Measurements from ENCODE around the gene LRFN2. TPM values are rescaled to one million over a fixed set of nuclear protein-coding genes. Genes with fewer than 3 reads are reported as not detected.

Gene LRFN2
- total RNA-seq, 1 experiment from 2014 or later, result not detected

GRCh38 chr6:40457261-40457660 lies 129.9 kb downstream of the LRFN2 start:
- Histone ChIP-seq H3K27ac (no peak overlapping the region), H3K27me3 (replicated peaks) (0 out of 2 replicates have a peak, but pooled peaks cover 3% of the 10 kb centered on the region), H3K4me3 (no peak overlapping the region), H3K36me3 (no peaks in the 10 kb centered on the region), H3K4me1 (replicated peaks) (no peaks in the 10 kb centered on the region), H3K9me3 (replicated peaks) (no peaks in the 10 kb centered on the region)
- no peak for DNase-seq (ENCODE audit: low read depth in 1 of 2, low spot score in 2 of 2)

- H3K4me1 ChIP-seq (replicated peaks), result no peaks in the 10 kb centered on the region
- H3K9me3 ChIP-seq (replicated peaks), result no peaks in the 10 kb centered on the region
- no peak overlapping the region for H3K4me3 ChIP-seq
- H3K27me3 ChIP-seq (replicated peaks), result 0 out of 2 replicates have a peak, but pooled peaks cover 3% of the 10 kb centered on the region
- no peak for DNase-seq (ENCODE audit: low read depth in 1 of 2, low spot score in 2 of 2)
- H3K27ac ChIP-seq, result no peak overlapping the region
- H3K36me3 ChIP-seq, result no peaks in the 10 kb centered on the region
Observed at GRCh38 chr6:40456390-40457013, 130.7 kb downstream of the LRFN2 start.

GRCh38 chr6:40455686-40456389 lies 131.3 kb downstream of the LRFN2 start:
- H3K4me3 ChIP-seq, result no peak overlapping the region

GRCh38 chr6:40450483-40450882 lies 136.7 kb downstream of the LRFN2 start:
- no peak overlapping the region for H3K4me3 ChIP-seq
- H3K4me1 ChIP-seq (replicated peaks), result no peaks in the 10 kb centered on the region
- peaks cover 4% of the 10 kb centered on the region; the same call in 1 of the 2 replicates for H3K27me3 ChIP-seq (replicated peaks)
- H3K36me3 ChIP-seq, result no peaks in the 10 kb centered on the region
- no peak for DNase-seq (ENCODE audit: low read depth in 1 of 2, low spot score in 2 of 2)
- no peak overlapping the region for H3K27ac ChIP-seq
- no peaks in the 10 kb centered on the region for H3K9me3 ChIP-seq (replicated peaks)

More at GRCh38 chr6:40455686-40456389, 131.3 kb downstream of the LRFN2 start:
- Histone ChIP-seq H3K4me1 (replicated peaks) (no peaks in the 10 kb centered on the region), H3K27ac (no peak overlapping the region), H3K9me3 (replicated peaks) (no peaks in the 10 kb centered on the region), H3K36me3 (no peaks in the 10 kb centered on the region), H3K27me3 (replicated peaks) (0 out of 2 replicates have a peak, but pooled peaks cover 3% of the 10 kb centered on the region)
- DNase-seq (ENCODE audit: low read depth in 1 of 2, low spot score in 2 of 2), result no peak

- DNase-seq (ENCODE audit: low read depth in 1 of 2, low spot score in 2 of 2), result no peak
- H3K36me3 ChIP-seq, result no peaks in the 10 kb centered on the region
Observed at GRCh38 chr6:40444811-40445210, 142.4 kb downstream of the LRFN2 start.

GRCh38 chr6:40444312-40444711 lies 142.9 kb downstream of the LRFN2 start:
- Histone ChIP-seq H3K4me1 (replicated peaks) (no peaks in the 10 kb centered on the region), H3K36me3 (no peaks in the 10 kb centered on the region), H3K9me3 (replicated peaks) (no peaks in the 10 kb centered on the region), H3K27ac (no peak overlapping the region), H3K27me3 (replicated peaks) (peaks cover 2% of the 10 kb centered on the region; the same call in 1 of the 2 replicates), H3K4me3 (no peak overlapping the region)
- DNase-seq (ENCODE audit: low read depth in 1 of 2, low spot score in 2 of 2), result no peak

More at GRCh38 chr6:40444811-40445210, 142.4 kb downstream of the LRFN2 start:
- Histone ChIP-seq H3K9me3 (replicated peaks) (no peaks in the 10 kb centered on the region), H3K27ac (no peak overlapping the region), H3K27me3 (replicated peaks) (peaks cover 4% of the 10 kb centered on the region; the same call in 1 of the 2 replicates), H3K4me1 (replicated peaks) (no peaks in the 10 kb centered on the region), H3K4me3 (no peak overlapping the region)

GRCh38 chr6:40443842-40444241 lies 143.3 kb downstream of the LRFN2 start:
- DNase-seq (ENCODE audit: low read depth in 1 of 2, low spot score in 2 of 2), result no peak
- Histone ChIP-seq H3K4me3 (no peak overlapping the region), H3K9me3 (replicated peaks) (no peaks in the 10 kb centered on the region), H3K4me1 (replicated peaks) (no peaks in the 10 kb centered on the region), H3K27ac (no peak overlapping the region), H3K27me3 (replicated peaks) (no peaks in the 10 kb centered on the region; the same call in 1 of the 2 replicates), H3K36me3 (no peaks in the 10 kb centered on the region)

- Histone ChIP-seq H3K4me1 (replicated peaks) (no peaks in the 10 kb centered on the region), H3K36me3 (no peaks in the 10 kb centered on the region), H3K9me3 (replicated peaks) (no peaks in the 10 kb centered on the region), H3K4me3 (no peak overlapping the region), H3K27ac (no peak overlapping the region), H3K27me3 (replicated peaks) (no peaks in the 10 kb centered on the region)
- DNase-seq (ENCODE audit: low read depth in 1 of 2, low spot score in 2 of 2), result no peak
Observed at GRCh38 chr6:40442591-40442990, 144.6 kb downstream of the LRFN2 start.

GRCh38 chr6:40441150-40441549 lies 146.0 kb downstream of the LRFN2 start:
- H3K27me3 ChIP-seq (replicated peaks), result no peaks in the 10 kb centered on the region
- no peaks in the 10 kb centered on the region for H3K9me3 ChIP-seq (replicated peaks)
- no peaks in the 10 kb centered on the region for H3K36me3 ChIP-seq
- no peak overlapping the region for H3K27ac ChIP-seq
- no peaks in the 10 kb centered on the region for H3K4me1 ChIP-seq (replicated peaks)
- H3K4me3 ChIP-seq, result no peak overlapping the region
- DNase-seq (ENCODE audit: low read depth in 1 of 2, low spot score in 2 of 2), result no peak

- no peak overlapping the region for H3K27ac ChIP-seq
- no peak overlapping the region for H3K4me3 ChIP-seq
- no peak for DNase-seq (ENCODE audit: low read depth in 1 of 2, low spot score in 2 of 2)
- no peaks in the 10 kb centered on the region for H3K9me3 ChIP-seq (replicated peaks)
- H3K36me3 ChIP-seq, result no peaks in the 10 kb centered on the region
- H3K27me3 ChIP-seq (replicated peaks), result no peaks in the 10 kb centered on the region
- no peaks in the 10 kb centered on the region for H3K4me1 ChIP-seq (replicated peaks)
Observed at GRCh38 chr6:40440053-40440452, 147.1 kb downstream of the LRFN2 start.

- Histone ChIP-seq H3K4me1 (replicated peaks) (no peaks in the 10 kb centered on the region), H3K9me3 (replicated peaks) (no peaks in the 10 kb centered on the region), H3K27me3 (replicated peaks) (no peaks in the 10 kb centered on the region), H3K36me3 (no peaks in the 10 kb centered on the region), H3K27ac (no peak overlapping the region), H3K4me3 (no peak overlapping the region)
- DNase-seq (ENCODE audit: low read depth in 1 of 2, low spot score in 2 of 2), result no peak
Observed at GRCh38 chr6:40439026-40439800, 148.0 kb downstream of the LRFN2 start.

- no peaks in the 10 kb centered on the region for H3K27me3 ChIP-seq (replicated peaks)
- H3K36me3 ChIP-seq, result no peaks in the 10 kb centered on the region
- no peaks in the 10 kb centered on the region for H3K9me3 ChIP-seq (replicated peaks)
Observed at GRCh38 chr6:40438246-40438887, 148.8 kb downstream of the LRFN2 start.

GRCh38 chr6:40437631-40438030 lies 149.5 kb downstream of the LRFN2 start:
- Histone ChIP-seq H3K27ac (no peak overlapping the region), H3K4me1 (replicated peaks) (no peaks in the 10 kb centered on the region), H3K27me3 (replicated peaks) (no peaks in the 10 kb centered on the region), H3K4me3 (no peak overlapping the region), H3K36me3 (no peaks in the 10 kb centered on the region), H3K9me3 (replicated peaks) (no peaks in the 10 kb centered on the region)
- no peak for DNase-seq (ENCODE audit: low read depth in 1 of 2, low spot score in 2 of 2)

More at GRCh38 chr6:40438246-40438887, 148.8 kb downstream of the LRFN2 start:
- Histone ChIP-seq H3K27ac (no peak overlapping the region), H3K4me3 (no peak overlapping the region), H3K4me1 (replicated peaks) (no peaks in the 10 kb centered on the region)
- DNase-seq (ENCODE audit: low read depth in 1 of 2, low spot score in 2 of 2), result no peak
